Stimulated activated CD4-positive, alpha-beta T cell treated with anti-CD3 and anti-CD28 coated beads, Interleukin-1b, Interleukin-23, amount 100 ng/mL, for 1 hour (primary cell): ENCODE results near the gene CENATAC.
"Not testable (repeated sequence)": the region's sequence is repeated elsewhere in the genome, so short reads cannot be mapped to it uniquely, and the experiment has no call there.

Experiments
- DNase-seq, 2 donors: peaks; one replicate each; pipeline ENCODE4 v3.0.0-alpha.2; 2020; ENCODE audit warnings: low read depth in 2 of 2

CENATAC gene

DNA sequence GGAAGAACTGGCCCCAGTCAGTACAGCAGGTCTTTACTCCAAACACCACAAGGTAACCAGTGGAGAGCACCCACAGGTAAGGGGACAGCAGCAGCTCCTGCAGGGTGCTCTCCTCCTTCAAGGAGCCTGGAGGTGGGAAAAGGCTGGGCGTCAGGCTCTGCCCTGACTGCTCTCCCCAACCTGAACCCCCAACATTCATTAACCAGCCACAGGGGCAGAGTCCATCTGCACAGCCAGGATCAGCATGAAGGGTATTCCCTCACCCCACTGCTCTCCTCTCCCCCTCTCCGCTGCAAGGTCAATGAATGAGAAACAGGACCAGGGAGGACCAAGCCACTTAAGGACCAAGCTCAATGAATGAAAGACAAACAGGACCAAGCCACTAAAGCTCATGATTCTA lies 29.0 kb downstream of the CENATAC start:
- DNase-seq, result no peak

DNA sequence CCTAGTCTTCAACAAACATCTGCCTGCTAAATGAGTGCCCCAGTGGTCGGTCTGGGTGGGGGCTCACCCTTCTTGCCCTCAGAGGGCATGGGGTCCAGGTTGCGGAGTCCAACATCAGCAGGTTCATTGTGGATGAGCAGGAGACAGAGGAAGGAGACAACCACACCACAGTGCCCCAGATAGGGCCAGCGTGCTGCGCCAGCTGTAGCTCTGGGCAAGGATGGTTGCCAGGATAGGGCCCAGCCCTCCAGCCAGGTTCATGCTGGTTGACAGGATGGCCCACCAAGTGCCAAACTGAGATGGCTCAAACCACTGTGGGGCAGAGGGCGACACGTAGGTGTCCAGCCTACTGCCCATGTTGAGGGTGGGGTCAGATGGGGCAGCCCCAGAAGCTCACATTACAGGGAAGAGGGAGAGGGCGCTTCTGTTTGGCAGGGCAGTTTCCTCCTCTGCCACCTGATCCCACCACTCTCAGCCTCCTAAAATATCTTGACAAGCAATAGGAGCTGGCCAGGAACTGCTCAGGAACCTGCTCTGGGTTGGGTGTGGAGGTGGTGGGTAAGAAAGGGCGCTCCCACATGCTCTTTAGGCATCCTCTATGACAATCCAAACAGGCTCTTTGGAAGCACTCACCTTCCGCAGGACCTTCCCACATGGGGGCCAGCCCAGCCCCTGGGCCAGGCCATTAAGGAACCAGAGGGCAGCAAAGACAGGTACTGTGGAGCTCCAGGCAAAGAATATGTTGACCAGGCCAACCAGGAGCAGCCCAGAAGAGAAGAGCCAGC lies 29.8 kb downstream of the CENATAC start:
- DNase-seq, result no peak

DNA sequence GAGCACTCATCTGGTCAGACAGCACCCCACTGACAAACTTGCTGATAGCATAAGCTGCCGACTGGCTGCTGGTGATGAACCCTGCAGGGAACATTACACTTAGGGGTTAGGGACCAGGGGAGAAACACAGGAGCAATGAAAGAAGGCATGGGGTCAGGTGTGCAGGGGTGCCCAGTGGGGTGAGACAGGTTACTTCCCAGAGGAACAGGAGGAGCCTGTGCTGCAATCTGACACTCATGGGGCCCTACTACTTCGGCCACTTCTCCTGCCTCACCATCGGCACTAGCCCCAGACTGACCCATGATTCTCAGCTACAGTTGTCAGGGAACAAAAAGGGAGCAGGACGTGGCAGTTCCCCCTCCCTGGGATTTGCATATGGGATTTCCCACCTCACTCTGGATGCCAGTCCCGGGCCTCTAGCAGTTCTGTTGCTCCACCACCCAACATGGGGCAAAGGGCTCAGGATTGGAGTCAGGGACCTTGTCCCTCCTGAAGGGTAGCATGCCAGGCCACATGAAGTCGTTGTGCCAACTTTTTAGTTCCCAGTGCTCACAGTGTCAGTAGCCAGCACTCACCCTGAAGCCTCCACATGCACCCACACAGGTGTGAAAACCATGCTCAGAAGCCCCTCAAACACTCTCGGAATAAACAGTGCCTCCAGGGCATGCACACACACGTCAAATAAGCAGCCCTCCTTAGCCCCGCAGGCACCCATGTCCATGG lies 30.6 kb downstream of the CENATAC start:
- DNase-seq, result no peak

GRCh38 chr11:119029069-119029339 lies 31.1 kb downstream of the CENATAC start:
- DNase-seq, result no peak

- DNase-seq, result peak in 1 of 2 donors; percentile 27
Measured at GRCh38 chr11:119029340-119030028, 31.5 kb downstream of the CENATAC start.

DNA sequence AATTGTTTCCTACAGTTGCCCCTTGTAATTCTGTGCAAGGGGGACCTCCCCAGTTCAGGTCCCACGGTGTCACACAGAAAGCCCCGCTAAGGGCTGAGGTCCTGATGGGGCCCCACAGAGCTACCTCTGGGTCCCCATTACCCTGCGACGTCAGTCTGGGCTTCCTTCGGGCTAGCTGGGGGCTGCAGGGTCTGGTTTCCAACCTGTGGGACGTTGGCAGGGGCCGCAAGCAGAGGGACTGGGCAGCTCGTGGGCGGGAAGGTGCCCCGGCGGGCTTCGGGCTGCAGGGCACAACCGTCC lies 32.0 kb downstream of the CENATAC start:
- DNase-seq, result no peak

- DNase-seq, result peak; percentile 97 to 100
Measured at GRCh38 chr11:119030329-119031047, 32.5 kb downstream of the CENATAC start, which contains the start of gene SLC37A4. SLC37A4 (minus strand) TSS chr11:119030877.

DNA sequence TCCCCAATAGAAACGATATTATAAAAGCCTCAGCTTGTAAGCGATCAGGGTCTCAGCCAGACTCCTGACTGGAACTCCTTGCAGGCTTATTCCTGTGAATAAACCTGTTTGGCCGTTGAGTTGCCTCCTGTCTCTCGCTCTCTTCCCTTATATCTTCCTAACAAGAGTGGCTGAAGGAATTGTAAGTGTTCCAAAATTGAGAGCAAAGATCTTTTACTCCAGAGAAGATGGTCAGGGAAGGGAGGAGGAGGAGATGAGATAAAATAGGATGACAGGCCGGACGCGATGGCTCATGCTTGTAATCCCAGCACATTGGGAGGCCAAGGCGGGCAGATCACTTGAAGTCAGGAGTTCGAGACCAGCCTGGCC lies 34.0 kb downstream of the CENATAC start:
- DNase-seq, result no peak

DNA sequence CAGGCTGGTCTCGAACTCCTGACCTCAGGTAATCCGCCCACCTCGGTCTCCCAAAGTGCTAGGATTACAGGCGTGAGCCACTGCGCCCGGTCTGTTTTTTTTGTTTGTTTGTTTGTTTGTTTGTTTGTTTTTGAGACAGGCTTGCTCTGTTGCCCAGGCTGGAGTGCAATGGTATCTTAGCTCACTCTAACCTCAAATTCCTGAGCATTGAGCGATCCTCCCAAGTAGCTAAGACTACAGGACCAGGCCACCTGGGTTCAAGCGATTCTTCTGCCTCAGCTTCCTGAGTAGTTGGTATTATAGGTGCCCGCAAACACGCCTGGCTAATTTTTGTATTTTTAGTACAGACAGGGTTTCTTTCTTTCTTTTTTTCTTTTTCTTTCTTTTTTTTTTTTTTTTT lies 35.5 kb downstream of the CENATAC start:
- DNase-seq, result not testable (repeated sequence)

DNA sequence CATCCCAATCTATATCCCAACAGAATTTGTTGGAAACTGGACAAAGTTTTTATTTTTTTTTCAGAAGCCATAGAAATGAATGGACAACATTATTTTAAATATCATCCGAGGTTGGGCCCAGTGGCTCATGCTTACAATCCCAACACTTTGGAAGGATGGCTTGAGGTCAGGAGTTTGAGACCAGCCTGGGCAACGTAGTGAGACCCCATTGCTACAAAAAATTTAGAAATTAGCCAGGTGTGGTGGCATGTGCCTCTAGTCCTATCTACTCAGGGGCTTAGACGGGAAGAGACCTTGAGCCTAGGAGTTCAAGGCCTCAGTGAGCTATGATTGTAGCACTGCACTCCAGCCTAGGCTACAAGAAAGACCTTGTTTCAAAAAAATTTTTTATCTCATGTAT lies 36.9 kb downstream of the CENATAC start:
- no peak for DNase-seq

- no peak for DNase-seq
Measured at GRCh38 chr11:119038884-119039283, 40.9 kb downstream of the CENATAC start.

GRCh38 chr11:119039471-119039870 lies 41.5 kb downstream of the CENATAC start:
- not testable (repeated sequence) for DNase-seq

GRCh38 chr11:119041821-119042514 lies 44.0 kb downstream of the CENATAC start:
- DNase-seq, result no peak

DNA sequence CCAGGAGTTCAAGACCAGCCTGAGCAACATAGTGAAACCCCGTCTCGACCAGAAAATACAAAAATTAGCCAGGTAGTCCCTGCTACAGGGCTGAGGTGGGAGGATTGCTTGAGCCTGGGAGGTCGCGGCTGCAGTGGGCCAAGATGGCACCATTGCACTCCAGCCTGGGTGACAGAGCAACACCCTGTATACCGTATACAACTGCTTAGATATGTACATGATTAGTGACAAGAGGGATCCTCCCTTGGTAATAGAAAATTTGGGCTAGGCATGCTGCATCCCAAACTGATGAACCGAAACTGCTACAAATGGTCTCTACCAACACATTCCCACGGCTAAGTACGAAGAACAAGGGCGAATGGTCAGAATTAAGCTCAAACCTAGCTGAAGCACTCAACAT lies 45.0 kb downstream of the CENATAC start:
- no peak for DNase-seq

DNA sequence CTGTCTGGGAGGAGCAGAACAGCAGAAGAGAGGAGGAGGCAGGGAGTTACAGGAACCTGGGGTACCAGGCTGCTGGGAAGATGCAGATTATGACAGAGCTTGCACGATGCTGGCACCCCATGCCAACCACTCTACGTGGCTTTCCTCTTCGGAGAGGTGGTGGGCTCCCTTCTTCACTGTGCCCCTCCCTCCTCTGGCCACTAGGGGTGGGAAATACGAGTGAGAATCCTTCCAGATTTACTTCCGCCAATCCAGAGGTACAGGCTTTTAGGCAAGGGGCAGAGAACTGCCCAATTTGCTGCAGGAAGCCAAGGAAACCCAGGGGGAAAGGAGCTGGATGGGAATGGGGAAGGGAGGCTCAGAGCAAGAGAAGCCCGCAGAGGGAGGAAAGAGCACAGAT lies 46.8 kb downstream of the CENATAC start:
- no peak for DNase-seq

GRCh38 chr11:119046489-119046888 lies 48.6 kb downstream of the CENATAC start:
- DNase-seq, result no peak

DNA sequence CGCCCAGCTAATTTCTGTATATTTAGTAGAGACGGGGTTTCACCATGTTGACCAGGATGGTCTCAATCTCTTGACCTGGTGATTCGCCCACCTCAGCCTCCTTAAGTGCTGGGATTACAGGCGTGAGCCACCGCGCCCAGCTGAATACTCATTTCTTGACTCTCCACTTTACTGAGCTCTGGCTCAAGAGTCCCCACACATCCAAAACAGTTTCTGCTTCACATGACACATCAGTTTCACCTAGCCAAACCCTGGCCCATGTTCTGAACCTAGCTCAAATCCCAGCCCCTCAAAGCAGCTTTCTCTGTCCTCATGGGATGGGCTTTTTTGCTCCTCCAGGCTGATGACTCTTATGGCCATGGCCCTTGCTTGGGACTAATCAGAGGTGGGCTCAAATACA lies 49.3 kb downstream of the CENATAC start:
- DNase-seq, result no peak

- no peak for DNase-seq
Measured at GRCh38 chr11:119048644-119049043, 50.7 kb downstream of the CENATAC start.

- DNase-seq, result no peak
Measured at GRCh38 chr11:119049081-119049480, 51.1 kb downstream of the CENATAC start.

DNA sequence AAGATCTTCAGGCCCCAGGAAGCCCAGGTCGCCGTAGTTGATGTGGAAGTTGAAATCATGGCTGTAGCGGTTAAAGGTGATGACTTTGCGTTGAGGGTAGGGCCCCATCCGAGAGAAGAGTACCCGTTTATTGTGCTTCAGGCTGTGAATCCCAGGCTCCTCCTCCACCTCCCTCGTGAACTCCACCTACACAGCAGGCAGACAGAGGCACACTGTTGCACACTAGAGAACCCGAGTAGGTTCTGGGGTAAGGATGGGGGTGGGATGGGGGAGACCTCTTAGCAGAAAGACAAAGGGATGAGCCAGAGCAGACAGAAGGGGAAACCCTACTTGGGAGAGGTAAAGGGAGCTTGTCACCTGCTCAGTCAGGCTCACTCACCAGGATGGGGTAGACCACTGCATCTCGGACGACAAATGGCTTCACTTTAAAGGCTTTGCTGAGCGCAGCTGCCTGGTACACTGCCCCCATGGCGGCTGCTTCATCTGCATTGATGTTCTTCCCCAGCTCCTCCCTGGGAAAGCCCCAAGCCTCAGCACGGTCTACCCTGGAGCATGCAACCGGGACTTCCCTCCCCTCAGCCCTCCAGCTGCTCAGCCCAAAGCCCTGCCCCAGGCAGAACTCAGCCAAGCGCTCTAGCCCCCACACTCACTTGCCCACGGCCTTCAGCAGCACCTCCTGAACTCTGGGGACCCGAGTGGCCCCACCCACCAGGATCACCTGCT lies 53.7 kb downstream of the CENATAC start:
- DNase-seq, result no peak

DNA sequence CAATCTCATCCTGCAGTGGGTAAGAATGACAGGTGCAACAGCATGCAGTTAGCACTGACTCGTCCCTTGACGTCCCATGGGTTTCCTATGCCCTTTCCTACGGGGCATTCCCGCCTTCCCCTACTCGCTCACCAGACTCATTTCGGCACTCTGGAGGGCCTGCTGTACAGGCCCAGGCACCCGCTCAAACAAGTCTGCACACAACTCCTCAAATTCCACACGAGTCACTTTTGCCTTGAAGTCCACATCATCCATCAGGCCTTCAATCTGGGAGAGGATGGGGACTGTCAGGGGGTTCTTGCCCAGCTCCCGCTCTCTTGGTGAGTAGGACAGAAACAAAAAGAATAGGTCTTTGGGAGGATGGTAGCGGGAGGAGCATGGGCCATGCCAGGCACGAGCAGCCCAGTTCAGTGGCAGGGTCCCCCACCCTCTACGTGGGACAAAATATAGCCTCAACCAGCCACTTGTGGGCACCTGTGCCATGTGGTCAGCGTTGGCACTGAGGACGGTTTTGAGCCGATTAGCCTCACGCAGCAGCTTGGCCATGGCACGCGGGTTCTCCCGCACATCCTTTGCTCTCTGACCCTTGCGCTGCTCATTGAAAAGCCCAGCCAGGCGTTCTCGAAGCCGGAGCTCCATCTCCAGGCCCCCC lies 54.4 kb downstream of the CENATAC start:
- DNase-seq, result no peak
